ENCODE results near the gene FLOT2. TPM values are rescaled to one million over a fixed set of nuclear protein-coding genes. Genes with fewer than 3 reads are reported as not detected.
"Not testable (repeated sequence)": the region's sequence is repeated elsewhere in the genome, so short reads cannot be mapped to it uniquely, and the experiment has no call there.

Gene FLOT2
- total and polyA plus RNA-seq, 2 of the 8 experiments (the other 6 are each of a cell fraction or from before 2014, with no cell fraction given): 116 to 189 TPM

DNA sequence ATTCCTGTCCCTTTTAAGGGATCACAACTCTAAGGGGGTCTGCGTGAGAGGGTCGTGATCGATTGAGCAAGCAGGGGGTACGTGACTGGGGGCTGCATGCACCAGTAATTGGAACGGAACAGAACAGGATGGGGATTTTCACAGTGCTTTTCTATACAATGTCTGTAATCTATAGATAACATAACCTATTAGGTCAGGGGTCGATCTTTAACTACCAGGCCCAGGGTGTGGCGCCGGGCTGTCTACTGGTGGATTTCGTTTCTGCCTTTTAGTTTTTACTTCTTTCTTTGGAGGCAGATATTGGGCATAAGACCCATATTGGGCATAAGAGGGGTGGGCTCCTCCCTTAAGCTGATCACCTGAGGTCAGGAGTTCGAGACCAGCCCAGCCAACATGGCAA lies 61.0 kb downstream of the FLOT2 start:
- not testable (repeated sequence) for H2BK120ac ChIP-seq (replicated peaks; ENCODE audit: low read depth, low read length); H3K18ac ChIP-seq (ENCODE audit: extremely low read depth, low read length); DNase-seq (ENCODE audit: low read depth in 1 of 2, low spot score in 2 of 2); H3K4me1 ChIP-seq (replicated peaks in 1 of 4; ENCODE audit: control insufficient read depth in 3 of 4, insufficient read depth in 4 of 4, low read length in 3 of 4); H3K79me1 ChIP-seq (ENCODE audit: low read depth, low read length); H4K8ac ChIP-seq (ENCODE audit: extremely low read depth, insufficient read depth, low read length); H3K27ac ChIP-seq (ENCODE audit: low read depth, low read length); H3K4me3 ChIP-seq (ENCODE audit: extremely low read depth in 1 of 4, insufficient read depth in 2 of 4, low read depth in 3 of 4, low read length in 4 of 4); H4K91ac ChIP-seq (replicated peaks; ENCODE audit: insufficient read length, low read length); H3K9ac ChIP-seq (replicated peaks in 1 of 4; ENCODE audit: extremely low read depth in 1 of 4, low read depth in 3 of 4, low read length in 3 of 4); H3K56ac ChIP-seq (replicated peaks; ENCODE audit: insufficient read length, low read depth, low read length); H3K23me2 ChIP-seq (ENCODE audit: low read depth, low read length); H2AK5ac ChIP-seq (ENCODE audit: low read depth, low read length); H3K4me2 ChIP-seq (ENCODE audit: insufficient read depth in 1 of 2, low read depth in 2 of 2, low read length in 2 of 2); H2AFZ ChIP-seq (ENCODE audit: low read length); H2BK20ac ChIP-seq (ENCODE audit: low read length); H3K23ac ChIP-seq (ENCODE audit: insufficient read length); H2BK12ac ChIP-seq (ENCODE audit: low read depth, low read length); H2BK5ac ChIP-seq (ENCODE audit: low read depth, low read length); H4K20me1 ChIP-seq (replicated peaks in 1 of 2; ENCODE audit: control insufficient read depth in 1 of 2, insufficient read depth in 2 of 2, low read length in 2 of 2); H4K5ac ChIP-seq (ENCODE audit: insufficient read length, low read depth, low read length); FAIRE-seq; H3K4ac ChIP-seq (replicated peaks; ENCODE audit: insufficient read length, low read depth, low read length); H3K36me3 ChIP-seq (ENCODE audit: control insufficient read depth in 2 of 4, insufficient read depth in 4 of 4, low read length in 3 of 4); H3K14ac ChIP-seq (ENCODE audit: insufficient read length); H2BK15ac ChIP-seq (ENCODE audit: low read length); H3K27me3 ChIP-seq (replicated peaks in 1 of 4; ENCODE audit: control insufficient read depth in 3 of 4, extremely low read depth in 1 of 4, insufficient read depth in 3 of 4, low read length in 3 of 4); H3K9me3 ChIP-seq (ENCODE audit: insufficient read depth in 2 of 2, low read depth in 1 of 2, low read length in 1 of 2)
- ChIA-PET POLR2A (ENCODE audit: partially characterized antibody) (interaction anchor here (1.0 to 3.3 kb wide), 5 partner anchors 9 to 117 kb away, joined by 3 to 11 read pairs (median 3); partner anchors contain the start of gene RPL23A), CTCF (ENCODE audit: partially characterized antibody) (interaction anchor here (0.9 to 1.6 kb wide), 4 partner anchors 10 to 110 kb away, joined by 3 to 5 read pairs (median 4); partner anchors contain the start of gene TLCD1)
- WGBS, 2 experiments (ENCODE audit: extremely low coverage in 1 of 2, insufficient coverage in 1 of 2, insufficient read length in 1 of 2, insufficient replicate concordance in 2 of 2, low coverage in 1 of 2, low lambda C conversion rate in 2 of 2, missing lambda C conversion rate in 1 of 2): 95% methylated on average over 10 of the region's 10 CpGs; no CpG with 5 or more reads in 1 of the 2 experiments
- peaks cover 6 to 85% of the 10 kb centered on the region in 2 experiments for H3K79me2 ChIP-seq (ENCODE audit: control insufficient read depth in 1 of 2, insufficient read depth in 2 of 2, low read length in 2 of 2)

Measured in H1 (cell line).